WERI-Rb-1 (cell line): ENCODE measurements around the gene SCCPDH.
"Not testable (repeated sequence)": the region's sequence is repeated elsewhere in the genome, so short reads cannot be mapped to it uniquely, and the experiment has no call there.

Experiments used
- DNase-seq: peaks from one replicate; pipeline ENCODE4 v3.0.0-alpha.2; 2020
- H3K27ac ChIP-seq: fragments of 250-450 bp; sonication (Bioruptor Pico); 2 replicates; pipeline ENCODE4 v1.5.1; 2020; ENCODE audit warnings: mild to moderate bottlenecking, moderate library complexity
- H3K27me3 ChIP-seq: fragments of 250-450 bp; sonication (Bioruptor Pico); 2 replicates; pipeline ENCODE4 v1.5.1; 2021; ENCODE audit warnings: mild to moderate bottlenecking, low read depth, moderate library complexity; ENCODE audit not compliant: insufficient read depth, severe bottlenecking
- H3K36me3 ChIP-seq: fragments of 250-450 bp; sonication (Bioruptor Pico); 2 replicates; pipeline ENCODE4 v1.5.1; 2020; ENCODE audit warnings: mild to moderate bottlenecking, moderate library complexity
- H3K4me3 ChIP-seq: 2 replicates; pipeline ENCODE4 v1.5.1; 2011; ENCODE audit warnings: low read depth, mild to moderate bottlenecking, control low read depth, low read length
- H3K9me3 ChIP-seq: fragments of 250-450 bp; sonication (Bioruptor Pico); 2 replicates; pipeline ENCODE4 v1.5.1; 2021; ENCODE audit warnings: mild to moderate bottlenecking, moderate library complexity; ENCODE audit not compliant: severe bottlenecking
- CTCF ChIP-seq: IDR thresholded peaks from 2 replicates; pipeline ENCODE4 v1.5.1; 2011; ENCODE audit warnings: low read depth, mild to moderate bottlenecking, control low read depth, inconsistent platforms, low read length

SCCPDH gene

GRCh38 chr1:246711548-246712003 is 12.6 kb upstream of the SCCPDH start:
- H3K36me3 ChIP-seq = no peaks in the 10 kb centered on the region
- no peaks in the 10 kb centered on the region for H3K27me3 ChIP-seq
- peaks cover 25% of the 10 kb centered on the region for H3K9me3 ChIP-seq
- DNase-seq = no peak
- no peak overlapping the region for H3K27ac ChIP-seq
- H3K4me3 ChIP-seq = no peak overlapping the region
- no peak for TF ChIP-seq CTCF

GRCh38 chr1:246712428-246712827 is 11.8 kb upstream of the SCCPDH start:
- not testable (repeated sequence) for DNase-seq, H3K27ac ChIP-seq, H3K36me3 ChIP-seq, H3K27me3 ChIP-seq, H3K4me3 ChIP-seq
- H3K9me3 ChIP-seq = peaks cover 25% of the 10 kb centered on the region

GRCh38 chr1:246719361-246719760 is 4.8 kb upstream of the SCCPDH start:
- H3K36me3 ChIP-seq, H3K27me3 ChIP-seq, H3K27ac ChIP-seq, DNase-seq, H3K4me3 ChIP-seq: not testable (repeated sequence)
- peaks cover 15% of the 10 kb centered on the region for H3K9me3 ChIP-seq

GRCh38 chr1:246720814-246721213 is 3.4 kb upstream of the SCCPDH start:
- not testable (repeated sequence) for H3K27me3 ChIP-seq, H3K27ac ChIP-seq, H3K36me3 ChIP-seq, H3K4me3 ChIP-seq, DNase-seq
- H3K9me3 ChIP-seq = peaks cover 12% of the 10 kb centered on the region

GRCh38 chr1:246722720-246723119 is 1.5 kb upstream of the SCCPDH start:
- Histone ChIP-seq H3K9me3 (peaks cover 12% of the 10 kb centered on the region), H3K27me3 (no peaks in the 10 kb centered on the region), H3K27ac (no peak overlapping the region), H3K36me3 (peaks cover 24% of the 10 kb centered on the region), H3K4me3 (no peak overlapping the region)
- DNase-seq = no peak
- TF ChIP-seq CTCF = no peak

- Histone ChIP-seq H3K4me3 (peak overlapping the region; percentile 88), H3K9me3 (peaks cover 11% of the 10 kb centered on the region), H3K36me3 (peaks cover 42% of the 10 kb centered on the region), H3K27ac (peak overlapping the region; percentile 93), H3K27me3 (no peaks in the 10 kb centered on the region)
- TF ChIP-seq CTCF = no peak
- DNase-seq = peak; percentile 28
Observed at GRCh38 chr1:246724731-246725095, 504 bp downstream of the SCCPDH start.

GRCh38 chr1:246725191-246725590 is 982 bp downstream of the SCCPDH start:
- TF ChIP-seq CTCF = no peak
- H3K27me3 ChIP-seq = no peaks in the 10 kb centered on the region
- peaks cover 11% of the 10 kb centered on the region for H3K9me3 ChIP-seq
- H3K36me3 ChIP-seq = peaks cover 46% of the 10 kb centered on the region
- H3K4me3 ChIP-seq = peak overlapping the region; percentile 88
- DNase-seq = no peak
- no peak overlapping the region for H3K27ac ChIP-seq
